GOT3 (cell line): Measurements from ENCODE around the gene ACAP1.
"Not testable (repeated sequence)": the region's sequence is repeated elsewhere in the genome, so short reads cannot be mapped to it uniquely, and the experiment has no call there.

ENCODE experiments used
- DNase-seq: peaks from one replicate; lab custom pipeline; 2025; ENCODE audit warnings: mixed read lengths; lab: John Stamatoyannopoulos, UW

The ACAP1 gene

GRCh38 chr17:7354262-7354843, 18.0 kb downstream of the ACAP1 start:
- DNase-seq = no peak

- no peak for DNase-seq
Observed at GRCh38 chr17:7355053-7355452, 18.7 kb downstream of the ACAP1 start, which contains the start of gene TMEM95. TSS of gene TMEM95 (plus strand) at chr17:7355156. CDS start at chr17:7355205, 49 bp downstream.

GRCh38 chr17:7355573-7355972, 19.2 kb downstream of the ACAP1 start:
- no peak for DNase-seq

- no peak for DNase-seq
Observed at GRCh38 chr17:7356072-7356549, 19.8 kb downstream of the ACAP1 start.

- no peak for DNase-seq
Observed at GRCh38 chr17:7356756-7357155, 20.4 kb downstream of the ACAP1 start.

- DNase-seq = no peak
Observed at GRCh38 chr17:7357381-7357780, 21.1 kb downstream of the ACAP1 start.

GRCh38 chr17:7361906-7362305, 25.6 kb downstream of the ACAP1 start:
- DNase-seq = no peak

- DNase-seq = no peak
Observed at GRCh38 chr17:7363311-7363710, 27.0 kb downstream of the ACAP1 start.

- not testable (repeated sequence) for DNase-seq
Observed at GRCh38 chr17:7365963-7366362, 29.6 kb downstream of the ACAP1 start.

GRCh38 chr17:7367083-7367482, 30.8 kb downstream of the ACAP1 start:
- DNase-seq = no peak

GRCh38 chr17:7367918-7368598, 31.7 kb downstream of the ACAP1 start:
- no peak for DNase-seq

- DNase-seq = not testable (repeated sequence)
Observed at GRCh38 chr17:7368599-7368994, 32.3 kb downstream of the ACAP1 start.

GRCh38 chr17:7369825-7370224, 33.5 kb downstream of the ACAP1 start:
- no peak for DNase-seq

- no peak for DNase-seq
Observed at GRCh38 chr17:7370853-7371252, 34.5 kb downstream of the ACAP1 start.

GRCh38 chr17:7374353-7374752, 38.0 kb downstream of the ACAP1 start:
- DNase-seq = no peak

- no peak for DNase-seq
Observed at GRCh38 chr17:7379134-7379533, 42.8 kb downstream of the ACAP1 start.

GRCh38 chr17:7380321-7380720, 44.0 kb downstream of the ACAP1 start:
- DNase-seq = no peak

- DNase-seq = no peak
Observed at GRCh38 chr17:7380855-7381683, 44.7 kb downstream of the ACAP1 start, which contains the start of gene TNK1. TSS of gene TNK1 (plus strand) at chr17:7381089. CDS start at chr17:7382927, 1,838 bp downstream.

GRCh38 chr17:7382901-7383300, 46.6 kb downstream of the ACAP1 start:
- no peak for DNase-seq

- DNase-seq = no peak
Observed at GRCh38 chr17:7383371-7383741, 47.0 kb downstream of the ACAP1 start.

- no peak for DNase-seq
Observed at GRCh38 chr17:7383742-7384488, 47.6 kb downstream of the ACAP1 start.

GRCh38 chr17:7384489-7385081, 48.3 kb downstream of the ACAP1 start:
- DNase-seq = no peak
